Hepatocyte (in vitro differentiated cells): Measurements from ENCODE around the gene PCCB. TPM values are rescaled to one million over a fixed set of nuclear protein-coding genes. Genes with fewer than 3 reads are reported as not detected.

Source experiments
- DNase-seq: peaks from one replicate; pipeline ENCODE4 v3.0.0-alpha.2; 2016; ENCODE audit warnings: low spot score
- H2AFZ ChIP-seq: fragments of 200-600 bp; sonication (generic); 2 replicates; pipeline ENCODE4 v1.6.0; 2016; ENCODE audit warnings: antibody characterized with exemption, mild to moderate bottlenecking
- H3K27ac ChIP-seq: fragments of 200-600 bp; sonication (generic); 2 replicates; pipeline ENCODE4 v1.5.1; 2016; ENCODE audit warnings: mild to moderate bottlenecking
- H3K27me3 ChIP-seq: fragments of 200-600 bp; sonication (generic); 2 replicates; pipeline ENCODE4 v1.6.1; 2016
- H3K36me3 ChIP-seq: fragments of 200-600 bp; sonication (generic); replicated peaks from 2 replicates; pipeline ENCODE4 v1.5.1; 2016; ENCODE audit warnings: low read depth; ENCODE audit not compliant: insufficient read depth
- H3K4me1 ChIP-seq: fragments of 200-600 bp; sonication (generic); 2 replicates; pipeline ENCODE4 v1.5.1; 2016; ENCODE audit warnings: mild to moderate bottlenecking, moderate library complexity; ENCODE audit not compliant: insufficient read depth
- H3K4me2 ChIP-seq: fragments of 200-600 bp; sonication (generic); 2 replicates; pipeline ENCODE4 v1.6.0; 2016
- H3K4me3 ChIP-seq: fragments of 200-600 bp; sonication (generic); 2 replicates; pipeline ENCODE4 v1.5.1; 2016; ENCODE audit warnings: mild to moderate bottlenecking
- H3K79me2 ChIP-seq: fragments of 200-600 bp; sonication (generic); 2 replicates; pipeline ENCODE4 v1.6.0; 2017; ENCODE audit warnings: mild to moderate bottlenecking
- H3K9me2 ChIP-seq: fragments of 200-600 bp; sonication (generic); replicated peaks from 2 replicates; pipeline ENCODE4 v1.6.0; 2017; ENCODE audit warnings: mild to moderate bottlenecking; ENCODE audit not compliant: insufficient read depth
- H3K9me3 ChIP-seq: fragments of 200-600 bp; sonication (generic); 2 replicates; pipeline ENCODE4 v1.5.1; 2016; ENCODE audit warnings: low read depth, mild to moderate bottlenecking
- H4K20me1 ChIP-seq: fragments of 200-600 bp; sonication (generic); 2 replicates; pipeline ENCODE4 v1.6.0; 2016; ENCODE audit warnings: mild to moderate bottlenecking; ENCODE audit not compliant: insufficient read depth, poor library complexity, severe bottlenecking
- CTCF ChIP-seq: fragments of 200-600 bp; sonication (generic); IDR thresholded peaks from 2 replicates; pipeline ENCODE4 v1.5.1; 2016; ENCODE audit warnings: antibody characterized with exemption, mild to moderate bottlenecking; ENCODE audit not compliant: poor library complexity
- EZH2 ChIP-seq: fragments of 200-600 bp; sonication (generic); IDR thresholded peaks from 2 replicates; pipeline ENCODE4 v1.6.1; 2016; ENCODE audit warnings: antibody characterized with exemption, mild to moderate bottlenecking, borderline replicate concordance
- EZH2phosphoT487 ChIP-seq: fragments of 200-600 bp; sonication (generic); IDR thresholded peaks from one replicate; pipeline ENCODE4 v1.6.1; 2018; ENCODE audit warnings: antibody characterized with exemption, mild to moderate bottlenecking, low read depth, moderate library complexity; ENCODE audit not compliant: unreplicated experiment, severe bottlenecking
- WGBS: methylation state at CpG from one replicate; pipeline ENCODE4 v1.1.6; 2016; ENCODE audit warnings: low lambda C conversion rate; ENCODE audit errors: missing lambda C conversion rate; 5-methylcytosine and 5-hydroxymethylcytosine counted together
- polyA plus RNA-seq: library from polyadenylated mRNA; unstranded; fragments of >200 nt; fragmentation: Nextera tagmentation; extraction: Ambion mirVana; gene quantifications from 2 replicates; pipeline ENCODE4 v1.2.1, GENCODE V29; 2016
- total RNA-seq: library from RNA; depleted of rRNA; stranded (reverse); fragments of >200 nt; gene quantifications from 2 replicates; pipeline ENCODE4 v1.2.3, GENCODE V29; 2014

PCCB gene
- total and polyA plus RNA-seq, 2 experiments from 2014 or later: 32.0 to 52.7 TPM

GRCh38 chr3:136300444-136300843 is 50.3 kb downstream of the PCCB start:
- Histone ChIP-seq H3K4me2 (no peak overlapping the region), H3K36me3 (no peaks in the 10 kb centered on the region), H3K9me2 (no peaks in the 10 kb centered on the region), H3K4me3 (no peak overlapping the region), H4K20me1 (no peaks in the 10 kb centered on the region), H3K9me3 (no peaks in the 10 kb centered on the region), H2AFZ (no peak overlapping the region), H3K79me2 (no peaks in the 10 kb centered on the region), H3K27ac (no peak overlapping the region), H3K4me1 (no peaks in the 10 kb centered on the region), H3K27me3 (no peaks in the 10 kb centered on the region)
- no peak for DNase-seq
- TF ChIP-seq EZH2 (no peak), CTCF (no peak), EZH2phosphoT487 (no peak)
- 89% methylated on average over 2 of the region's 2 CpGs for whole genome bisulfite sequencing

GRCh38 chr3:136305879-136306278 is 55.7 kb downstream of the PCCB start:
- Histone ChIP-seq H3K9me3 (no peaks in the 10 kb centered on the region), H3K79me2 (no peaks in the 10 kb centered on the region), H4K20me1 (no peaks in the 10 kb centered on the region), H3K36me3 (no peaks in the 10 kb centered on the region), H2AFZ (no peak overlapping the region), H3K9me2 (no peaks in the 10 kb centered on the region), H3K4me1 (no peaks in the 10 kb centered on the region), H3K27ac (no peak overlapping the region), H3K4me2 (no peak overlapping the region), H3K4me3 (no peak overlapping the region), H3K27me3 (no peaks in the 10 kb centered on the region)
- WGBS: 57% methylated on average over 1 of the region's 1 CpG
- no peak for DNase-seq
- TF ChIP-seq EZH2 (no peak), CTCF (no peak), EZH2phosphoT487 (no peak)

- no peaks in the 10 kb centered on the region for H3K36me3 ChIP-seq
- WGBS: 100% methylated on average over 2 of the region's 2 CpGs
- no peaks in the 10 kb centered on the region for H3K79me2 ChIP-seq
- no peak overlapping the region for H3K4me2 ChIP-seq
- no peaks in the 10 kb centered on the region for H3K9me2 ChIP-seq
- no peak overlapping the region for H2AFZ ChIP-seq
- H3K27ac ChIP-seq: no peak overlapping the region
- no peak for DNase-seq
- TF ChIP-seq CTCF (no peak), EZH2phosphoT487 (no peak), EZH2 (no peak)
- H3K4me1 ChIP-seq: no peaks in the 10 kb centered on the region
- no peaks in the 10 kb centered on the region for H3K9me3 ChIP-seq
- H4K20me1 ChIP-seq: no peaks in the 10 kb centered on the region
- H3K27me3 ChIP-seq: no peaks in the 10 kb centered on the region
- H3K4me3 ChIP-seq: no peak overlapping the region
These were observed 61.1 kb downstream of the PCCB start for GRCh38 chr3:136311261-136311660.

- no peak overlapping the region for H3K4me2 ChIP-seq
- TF ChIP-seq EZH2 (no peak), EZH2phosphoT487 (no peak), CTCF (no peak)
- H3K36me3 ChIP-seq: no peaks in the 10 kb centered on the region
- H3K79me2 ChIP-seq: no peaks in the 10 kb centered on the region
- no peak overlapping the region for H3K4me3 ChIP-seq
- no peaks in the 10 kb centered on the region for H3K27me3 ChIP-seq
- H4K20me1 ChIP-seq: no peaks in the 10 kb centered on the region
- H2AFZ ChIP-seq: no peak overlapping the region
- no peaks in the 10 kb centered on the region for H3K9me2 ChIP-seq
- no peak overlapping the region for H3K27ac ChIP-seq
- no peaks in the 10 kb centered on the region for H3K9me3 ChIP-seq
- DNase-seq: no peak
- no peaks in the 10 kb centered on the region for H3K4me1 ChIP-seq
- 96% methylated on average over 5 of the region's 5 CpGs for WGBS
These were observed 61.8 kb downstream of the PCCB start for GRCh38 chr3:136311968-136312367.
